Measurements from ENCODE around the gene FAM111A.
"Not testable (repeated sequence)": the region's sequence is repeated elsewhere in the genome, so short reads cannot be mapped to it uniquely, and the experiment has no call there.

Gene FAM111A
- long read RNA-seq, donor 1, partial matches to known transcripts = 82 of 87 reads
- long read RNA-seq, donor 1, other reads (novel, unspliced or antisense) = 0 of 87 reads
- long read RNA-seq, donor 2, full-length matches to known transcripts = 3 of 9 reads
- long read RNA-seq, donor 2, partial matches to known transcripts = 6 of 9 reads
- long read RNA-seq, donor 2, other reads (novel, unspliced or antisense) = 0 of 9 reads
- long read RNA-seq, donor 3, full-length matches to known transcripts = 8 of 8 reads
- long read RNA-seq, donor 3, partial matches to known transcripts = 0 of 8 reads
- long read RNA-seq, donor 3, other reads (novel, unspliced or antisense) = 0 of 8 reads
- long read RNA-seq, donor 4, full-length matches to known transcripts = 19 of 19 reads
- long read RNA-seq, donor 4, partial matches to known transcripts = 0 of 19 reads
- long read RNA-seq, donor 4, other reads (novel, unspliced or antisense) = 0 of 19 reads
- long read RNA-seq, donor 5, full-length matches to known transcripts = 2 of 2 reads
- long read RNA-seq, donor 5, partial matches to known transcripts = 0 of 2 reads
- long read RNA-seq, donor 5, other reads (novel, unspliced or antisense) = 0 of 2 reads
- long read RNA-seq, donor 6, partial matches to known transcripts = 0 of 2 reads
- long read RNA-seq, donor 6, other reads (novel, unspliced or antisense) = 0 of 2 reads
- long read RNA-seq, donor 7, full-length matches to known transcripts = 4 of 82 reads
- long read RNA-seq, donor 7, partial matches to known transcripts = 78 of 82 reads
- long read RNA-seq, donor 7, other reads (novel, unspliced or antisense) = 0 of 82 reads
- long read RNA-seq, donor 8, partial matches to known transcripts = 0 of 3 reads
- long read RNA-seq, donor 8, other reads (novel, unspliced or antisense) = 0 of 3 reads

GRCh38 chr11:59142530-59143507, at the start of gene FAM111A:
TSS of gene FAM111A (plus strand) at chr11:59142856. CDS start at chr11:59148873, 6,017 bp downstream.
- peak; percentile 97 for DNase-seq

GRCh38 chr11:59093576-59093975, 49.1 kb upstream of the FAM111A start:
- not testable (repeated sequence) for DNase-seq

GRCh38 chr11:59095225-59095624, 47.4 kb upstream of the FAM111A start:
- DNase-seq = not testable (repeated sequence)

- not testable (repeated sequence) for DNase-seq
Measured at GRCh38 chr11:59095972-59096575, 46.6 kb upstream of the FAM111A start.

- DNase-seq = peak; percentile 10
Measured at GRCh38 chr11:59097113-59097708, 45.4 kb upstream of the FAM111A start.

- DNase-seq = not testable (repeated sequence)
Measured at GRCh38 chr11:59097938-59098337, 44.7 kb upstream of the FAM111A start.

GRCh38 chr11:59102259-59102765, 40.3 kb upstream of the FAM111A start:
- peak; percentile 59 for DNase-seq

- DNase-seq = peak; percentile 82
Measured at GRCh38 chr11:59106363-59107336, 36.0 kb upstream of the FAM111A start, which contains the start of gene FAM111B. TSS of gene FAM111B (plus strand) at chr11:59107237. CDS start at chr11:59109626, 2,389 bp downstream.

- not testable (repeated sequence) for DNase-seq
Measured at GRCh38 chr11:59107721-59108120, 34.9 kb upstream of the FAM111A start.

- DNase-seq = no peak
Measured at GRCh38 chr11:59112494-59112893, 30.2 kb upstream of the FAM111A start.

- no peak for DNase-seq
Measured at GRCh38 chr11:59114344-59114743, 28.3 kb upstream of the FAM111A start.

GRCh38 chr11:59115553-59115952, 27.1 kb upstream of the FAM111A start:
- DNase-seq = no peak

- no peak for DNase-seq
Measured at GRCh38 chr11:59117774-59118173, 24.9 kb upstream of the FAM111A start.

GRCh38 chr11:59119826-59120225, 22.8 kb upstream of the FAM111A start:
- DNase-seq = no peak

- DNase-seq = peak; percentile 81
Measured at GRCh38 chr11:59135648-59136461, 6.8 kb upstream of the FAM111A start.

- DNase-seq = not testable (repeated sequence)
Measured at GRCh38 chr11:59136551-59136950, 6.1 kb upstream of the FAM111A start.

- no peak for DNase-seq
Measured at GRCh38 chr11:59137190-59137589, 5.5 kb upstream of the FAM111A start.

- DNase-seq = no peak
Measured at GRCh38 chr11:59138643-59139042, 4.0 kb upstream of the FAM111A start.

Data from right kidney (tissue), 9 donors.